Panc1 (cell line): Measurements from ENCODE around the gene FAM53B.

Experiments
- POLR2AphosphoS5 ChIP-seq: IDR thresholded peaks from 2 replicates; pipeline ENCODE4 v1.6.1; 2012; ENCODE audit warnings: mild to moderate bottlenecking, low read depth, low read length, moderate library complexity
- TF ChIP-seq, protein P1 (sequence below): fragments of 450-650 bp; IDR thresholded peaks from 2 replicates; pipeline ENCODE4 v1.5.1; 2017; ENCODE audit warnings: mild to moderate bottlenecking
- TF ChIP-seq, protein P2 (sequence below), 2 experiments: IDR thresholded peaks; 2 replicates each; pipeline ENCODE4 v1.6.1; 2011 to 2012; ENCODE audit warnings: low read depth in 2 of 2, control low read depth in 1 of 2, low read length in 1 of 2, mild to moderate bottlenecking in 1 of 2, moderate library complexity in 1 of 2; ENCODE audit not compliant: insufficient read depth in 1 of 2

DNA sequence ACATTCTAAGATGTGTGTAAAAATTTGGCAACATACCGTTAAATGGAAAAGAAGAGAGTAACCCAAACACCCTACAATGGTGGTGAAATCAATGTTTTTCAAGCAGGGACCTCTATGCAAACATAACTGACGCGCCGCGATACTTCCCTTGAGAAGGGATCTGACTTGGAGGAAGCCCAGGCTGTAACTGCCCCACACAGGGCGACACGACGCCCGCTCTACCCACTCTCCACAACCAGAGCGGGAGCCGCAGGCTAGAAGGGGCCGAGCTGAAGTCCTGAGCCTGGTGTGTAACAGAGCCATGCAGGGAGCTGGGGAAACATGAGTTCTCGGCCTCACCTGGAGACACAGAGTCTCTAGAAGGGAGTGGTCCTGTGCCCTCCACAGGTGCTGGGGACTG, 120.2 kb downstream of the FAM53B start:
- TF ChIP-seq, protein P1, sequence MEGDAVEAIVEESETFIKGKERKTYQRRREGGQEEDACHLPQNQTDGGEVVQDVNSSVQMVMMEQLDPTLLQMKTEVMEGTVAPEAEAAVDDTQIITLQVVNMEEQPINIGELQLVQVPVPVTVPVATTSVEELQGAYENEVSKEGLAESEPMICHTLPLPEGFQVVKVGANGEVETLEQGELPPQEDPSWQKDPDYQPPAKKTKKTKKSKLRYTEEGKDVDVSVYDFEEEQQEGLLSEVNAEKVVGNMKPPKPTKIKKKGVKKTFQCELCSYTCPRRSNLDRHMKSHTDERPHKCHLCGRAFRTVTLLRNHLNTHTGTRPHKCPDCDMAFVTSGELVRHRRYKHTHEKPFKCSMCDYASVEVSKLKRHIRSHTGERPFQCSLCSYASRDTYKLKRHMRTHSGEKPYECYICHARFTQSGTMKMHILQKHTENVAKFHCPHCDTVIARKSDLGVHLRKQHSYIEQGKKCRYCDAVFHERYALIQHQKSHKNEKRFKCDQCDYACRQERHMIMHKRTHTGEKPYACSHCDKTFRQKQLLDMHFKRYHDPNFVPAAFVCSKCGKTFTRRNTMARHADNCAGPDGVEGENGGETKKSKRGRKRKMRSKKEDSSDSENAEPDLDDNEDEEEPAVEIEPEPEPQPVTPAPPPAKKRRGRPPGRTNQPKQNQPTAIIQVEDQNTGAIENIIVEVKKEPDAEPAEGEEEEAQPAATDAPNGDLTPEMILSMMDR = no peak
- no peak for TF ChIP-seq POLR2AphosphoS5
- TF ChIP-seq, protein P2, sequence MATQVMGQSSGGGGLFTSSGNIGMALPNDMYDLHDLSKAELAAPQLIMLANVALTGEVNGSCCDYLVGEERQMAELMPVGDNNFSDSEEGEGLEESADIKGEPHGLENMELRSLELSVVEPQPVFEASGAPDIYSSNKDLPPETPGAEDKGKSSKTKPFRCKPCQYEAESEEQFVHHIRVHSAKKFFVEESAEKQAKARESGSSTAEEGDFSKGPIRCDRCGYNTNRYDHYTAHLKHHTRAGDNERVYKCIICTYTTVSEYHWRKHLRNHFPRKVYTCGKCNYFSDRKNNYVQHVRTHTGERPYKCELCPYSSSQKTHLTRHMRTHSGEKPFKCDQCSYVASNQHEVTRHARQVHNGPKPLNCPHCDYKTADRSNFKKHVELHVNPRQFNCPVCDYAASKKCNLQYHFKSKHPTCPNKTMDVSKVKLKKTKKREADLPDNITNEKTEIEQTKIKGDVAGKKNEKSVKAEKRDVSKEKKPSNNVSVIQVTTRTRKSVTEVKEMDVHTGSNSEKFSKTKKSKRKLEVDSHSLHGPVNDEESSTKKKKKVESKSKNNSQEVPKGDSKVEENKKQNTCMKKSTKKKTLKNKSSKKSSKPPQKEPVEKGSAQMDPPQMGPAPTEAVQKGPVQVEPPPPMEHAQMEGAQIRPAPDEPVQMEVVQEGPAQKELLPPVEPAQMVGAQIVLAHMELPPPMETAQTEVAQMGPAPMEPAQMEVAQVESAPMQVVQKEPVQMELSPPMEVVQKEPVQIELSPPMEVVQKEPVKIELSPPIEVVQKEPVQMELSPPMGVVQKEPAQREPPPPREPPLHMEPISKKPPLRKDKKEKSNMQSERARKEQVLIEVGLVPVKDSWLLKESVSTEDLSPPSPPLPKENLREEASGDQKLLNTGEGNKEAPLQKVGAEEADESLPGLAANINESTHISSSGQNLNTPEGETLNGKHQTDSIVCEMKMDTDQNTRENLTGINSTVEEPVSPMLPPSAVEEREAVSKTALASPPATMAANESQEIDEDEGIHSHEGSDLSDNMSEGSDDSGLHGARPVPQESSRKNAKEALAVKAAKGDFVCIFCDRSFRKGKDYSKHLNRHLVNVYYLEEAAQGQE (IDR thresholded peaks at IDR 0.05; ENCODE audit: insufficient read depth in 1 of 2, low read depth in 2 of 2, low read length in 1 of 2) = no peak
